Bone marrow (tissue), 2 donors: ENCODE results near the gene FAM199X.

ENCODE experiments used
- DNase-seq, 2 donors: peaks; one replicate each; lab custom pipeline; 2025; lab: John Stamatoyannopoulos, UW

FAM199X gene

GRCh38 chrX:104165894-104166734 lies at the start of gene FAM199X:
TSS of gene FAM199X (plus strand) at chrX:104166453. CDS start at chrX:104166786, 333 bp downstream.
- peak; percentile 34 to 79 for DNase-seq

GRCh38 chrX:104117759-104118158 lies 48.5 kb upstream of the FAM199X start:
- DNase-seq: no peak

GRCh38 chrX:104118765-104119164 lies 47.5 kb upstream of the FAM199X start:
- DNase-seq: no peak

GRCh38 chrX:104122829-104123228 lies 43.4 kb upstream of the FAM199X start:
- DNase-seq: no peak

GRCh38 chrX:104126856-104127255 lies 39.4 kb upstream of the FAM199X start:
- no peak for DNase-seq

- no peak for DNase-seq
These were observed 35.4 kb upstream of the FAM199X start for GRCh38 chrX:104130808-104131207.

- DNase-seq: no peak
These were observed 31.5 kb upstream of the FAM199X start for GRCh38 chrX:104134583-104135261.

- DNase-seq: no peak
These were observed 30.6 kb upstream of the FAM199X start for GRCh38 chrX:104135677-104136076.

GRCh38 chrX:104136241-104137019 lies 29.8 kb upstream of the FAM199X start:
- peak in 1 of 2 donors; percentile 22 for DNase-seq

- DNase-seq: no peak
These were observed 28.8 kb upstream of the FAM199X start for GRCh38 chrX:104137496-104137895.

GRCh38 chrX:104141087-104141760 lies 25.0 kb upstream of the FAM199X start:
- no peak for DNase-seq

- DNase-seq: no peak
These were observed 15.2 kb upstream of the FAM199X start for GRCh38 chrX:104151037-104151436.

- peak; percentile 33 to 86 for DNase-seq
These were observed 9.4 kb upstream of the FAM199X start, which contains the start of gene SLC25A53 for GRCh38 chrX:104156630-104157529. TSS of gene SLC25A53 (minus strand) at chrX:104157009. CDS start at chrX:104105257, 51,752 bp downstream.

GRCh38 chrX:104166735-104167436 lies 633 bp downstream of the FAM199X start:
- no peak for DNase-seq

- DNase-seq: no peak
These were observed 1.9 kb downstream of the FAM199X start for GRCh38 chrX:104168127-104168526.

GRCh38 chrX:104172121-104172520 lies 5.9 kb downstream of the FAM199X start:
- DNase-seq: no peak

GRCh38 chrX:104172788-104173187 lies 6.5 kb downstream of the FAM199X start:
- no peak for DNase-seq

GRCh38 chrX:104173841-104174240 lies 7.6 kb downstream of the FAM199X start:
- DNase-seq: no peak

GRCh38 chrX:104183685-104184084 lies 17.4 kb downstream of the FAM199X start:
- no peak for DNase-seq

GRCh38 chrX:104187931-104188330 lies 21.7 kb downstream of the FAM199X start:
- DNase-seq: no peak
